ENCODE data around the gene RASSF5. TPM values are rescaled to one million over a fixed set of nuclear protein-coding genes. Genes with fewer than 3 reads are reported as not detected.

The RASSF5 gene
- total and polyA plus RNA-seq, 2 of the 13 experiments (the other 11 are each of a cell fraction or from before 2014, with no cell fraction given) = 0.18 to 0.40 TPM

DNA sequence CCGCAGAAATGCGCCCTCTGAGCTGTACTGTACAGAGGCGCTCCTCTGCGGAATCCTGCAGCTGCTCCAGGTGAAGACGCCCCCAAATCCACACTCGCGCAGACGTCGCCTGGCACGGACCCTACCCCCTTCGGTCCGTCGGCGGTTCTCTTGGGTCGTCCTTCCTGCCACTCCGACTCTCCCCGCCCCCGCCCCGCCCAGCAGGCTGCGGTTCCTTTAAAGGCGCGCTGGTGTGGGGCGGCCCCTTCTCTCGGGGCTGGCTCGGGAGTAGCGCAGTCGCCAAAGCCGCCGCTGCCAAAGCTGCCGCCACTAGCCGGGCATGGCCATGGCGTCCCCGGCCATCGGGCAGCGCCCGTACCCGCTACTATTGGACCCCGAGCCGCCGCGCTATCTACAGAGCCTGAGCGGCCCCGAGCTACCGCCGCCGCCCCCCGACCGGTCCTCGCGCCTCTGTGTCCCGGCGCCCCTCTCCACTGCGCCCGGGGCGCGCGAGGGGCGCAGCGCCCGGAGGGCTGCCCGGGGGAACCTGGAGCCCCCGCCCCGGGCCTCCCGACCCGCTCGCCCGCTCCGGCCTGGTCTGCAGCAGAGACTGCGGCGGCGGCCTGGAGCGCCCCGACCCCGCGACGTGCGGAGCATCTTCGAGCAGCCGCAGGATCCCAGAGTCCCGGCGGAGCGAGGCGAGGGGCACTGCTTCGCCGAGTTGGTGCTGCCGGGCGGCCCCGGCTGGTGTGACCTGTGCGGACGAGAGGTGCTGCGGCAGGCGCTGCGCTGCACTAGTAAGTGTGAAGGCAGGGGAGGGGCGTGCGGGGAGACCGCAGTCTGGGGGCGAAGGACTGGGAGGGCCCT lies at the start of gene RASSF5 (continued):
- peak; percentile 39; the same call in 1 of the 2 replicates for TF ChIP-seq HNRNPL (IDR thresholded peaks at IDR 0.05; ENCODE audit: low read depth, low read length)
- TF ChIP-seq, protein P1, sequence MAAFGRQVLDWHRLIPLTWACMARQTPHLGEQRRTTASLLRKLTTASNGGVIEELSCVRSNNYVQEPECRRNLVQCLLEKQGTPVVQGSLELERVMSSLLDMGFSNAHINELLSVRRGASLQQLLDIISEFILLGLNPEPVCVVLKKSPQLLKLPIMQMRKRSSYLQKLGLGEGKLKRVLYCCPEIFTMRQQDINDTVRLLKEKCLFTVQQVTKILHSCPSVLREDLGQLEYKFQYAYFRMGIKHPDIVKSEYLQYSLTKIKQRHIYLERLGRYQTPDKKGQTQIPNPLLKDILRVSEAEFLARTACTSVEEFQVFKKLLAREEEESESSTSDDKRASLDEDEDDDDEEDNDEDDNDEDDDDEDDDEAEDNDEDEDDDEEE (CRISPR knock-in tag; IDR thresholded peaks at IDR 0.05) = 0 out of 2 replicates have a peak, but pooled peaks have one; percentile 31
- no peak for TF ChIP-seq ZNF773 (CRISPR knock-in tag; IDR thresholded peaks at IDR 0.05; ENCODE audit: borderline replicate concordance)
- TF ChIP-seq ZBTB7B (CRISPR knock-in tag; IDR thresholded peaks at IDR 0.05) = no peak
- no peak for TF ChIP-seq RFX1 (IDR thresholded peaks at IDR 0.05)
- TF ChIP-seq, protein P2, sequence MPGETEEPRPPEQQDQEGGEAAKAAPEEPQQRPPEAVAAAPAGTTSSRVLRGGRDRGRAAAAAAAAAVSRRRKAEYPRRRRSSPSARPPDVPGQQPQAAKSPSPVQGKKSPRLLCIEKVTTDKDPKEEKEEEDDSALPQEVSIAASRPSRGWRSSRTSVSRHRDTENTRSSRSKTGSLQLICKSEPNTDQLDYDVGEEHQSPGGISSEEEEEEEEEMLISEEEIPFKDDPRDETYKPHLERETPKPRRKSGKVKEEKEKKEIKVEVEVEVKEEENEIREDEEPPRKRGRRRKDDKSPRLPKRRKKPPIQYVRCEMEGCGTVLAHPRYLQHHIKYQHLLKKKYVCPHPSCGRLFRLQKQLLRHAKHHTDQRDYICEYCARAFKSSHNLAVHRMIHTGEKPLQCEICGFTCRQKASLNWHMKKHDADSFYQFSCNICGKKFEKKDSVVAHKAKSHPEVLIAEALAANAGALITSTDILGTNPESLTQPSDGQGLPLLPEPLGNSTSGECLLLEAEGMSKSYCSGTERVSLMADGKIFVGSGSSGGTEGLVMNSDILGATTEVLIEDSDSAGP (CRISPR knock-in tag; IDR thresholded peaks at IDR 0.05; ENCODE audit: borderline replicate concordance) = peak; percentile 97
- peak; percentile 41; the same call in 1 of the 2 replicates for TF ChIP-seq SP5 (CRISPR knock-in tag; IDR thresholded peaks at IDR 0.05; ENCODE audit: borderline replicate concordance, low read depth)
- TF ChIP-seq, protein P3, sequence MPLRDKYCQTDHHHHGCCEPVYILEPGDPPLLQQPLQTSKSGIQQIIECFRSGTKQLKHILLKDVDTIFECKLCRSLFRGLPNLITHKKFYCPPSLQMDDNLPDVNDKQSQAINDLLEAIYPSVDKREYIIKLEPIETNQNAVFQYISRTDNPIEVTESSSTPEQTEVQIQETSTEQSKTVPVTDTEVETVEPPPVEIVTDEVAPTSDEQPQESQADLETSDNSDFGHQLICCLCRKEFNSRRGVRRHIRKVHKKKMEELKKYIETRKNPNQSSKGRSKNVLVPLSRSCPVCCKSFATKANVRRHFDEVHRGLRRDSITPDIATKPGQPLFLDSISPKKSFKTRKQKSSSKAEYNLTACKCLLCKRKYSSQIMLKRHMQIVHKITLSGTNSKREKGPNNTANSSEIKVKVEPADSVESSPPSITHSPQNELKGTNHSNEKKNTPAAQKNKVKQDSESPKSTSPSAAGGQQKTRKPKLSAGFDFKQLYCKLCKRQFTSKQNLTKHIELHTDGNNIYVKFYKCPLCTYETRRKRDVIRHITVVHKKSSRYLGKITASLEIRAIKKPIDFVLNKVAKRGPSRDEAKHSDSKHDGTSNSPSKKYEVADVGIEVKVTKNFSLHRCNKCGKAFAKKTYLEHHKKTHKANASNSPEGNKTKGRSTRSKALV (CRISPR knock-in tag; IDR thresholded peaks at IDR 0.05) = peak; percentile 94
- TF ChIP-seq ZNF777 (CRISPR knock-in tag; IDR thresholded peaks at IDR 0.05) = peak; percentile 12; the same call in 1 of the 2 replicates
- no peak for TF ChIP-seq ZNF251 (CRISPR knock-in tag; IDR thresholded peaks at IDR 0.05)
- TF ChIP-seq FOXK1 (CRISPR knock-in tag; IDR thresholded peaks at IDR 0.05; ENCODE audit: borderline replicate concordance, low read depth) = no peak
- TF ChIP-seq, protein P4, sequence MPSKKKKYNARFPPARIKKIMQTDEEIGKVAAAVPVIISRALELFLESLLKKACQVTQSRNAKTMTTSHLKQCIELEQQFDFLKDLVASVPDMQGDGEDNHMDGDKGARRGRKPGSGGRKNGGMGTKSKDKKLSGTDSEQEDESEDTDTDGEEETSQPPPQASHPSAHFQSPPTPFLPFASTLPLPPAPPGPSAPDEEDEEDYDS (CRISPR knock-in tag; IDR thresholded peaks at IDR 0.05) = peak; percentile 73
- no peak for TF ChIP-seq GATAD1 (CRISPR knock-in tag; IDR thresholded peaks at IDR 0.05)
- TF ChIP-seq ZNF101 (CRISPR knock-in tag; IDR thresholded peaks at IDR 0.05; ENCODE audit: borderline replicate concordance, low read depth) = no peak
- TF ChIP-seq HOXD1 (CRISPR knock-in tag; IDR thresholded peaks at IDR 0.05) = no peak
- no peak for TF ChIP-seq ZNF674 (CRISPR knock-in tag; IDR thresholded peaks at IDR 0.05; ENCODE audit: low read depth)
- peak; percentile 75 for TF ChIP-seq RBFOX2 (IDR thresholded peaks at IDR 0.05; ENCODE audit: low read depth, low read length)
- TF ChIP-seq GABPB1 (CRISPR knock-in tag; IDR thresholded peaks at IDR 0.05) = peak; percentile 18; the same call in 1 of the 2 replicates
- TF ChIP-seq, protein P5, sequence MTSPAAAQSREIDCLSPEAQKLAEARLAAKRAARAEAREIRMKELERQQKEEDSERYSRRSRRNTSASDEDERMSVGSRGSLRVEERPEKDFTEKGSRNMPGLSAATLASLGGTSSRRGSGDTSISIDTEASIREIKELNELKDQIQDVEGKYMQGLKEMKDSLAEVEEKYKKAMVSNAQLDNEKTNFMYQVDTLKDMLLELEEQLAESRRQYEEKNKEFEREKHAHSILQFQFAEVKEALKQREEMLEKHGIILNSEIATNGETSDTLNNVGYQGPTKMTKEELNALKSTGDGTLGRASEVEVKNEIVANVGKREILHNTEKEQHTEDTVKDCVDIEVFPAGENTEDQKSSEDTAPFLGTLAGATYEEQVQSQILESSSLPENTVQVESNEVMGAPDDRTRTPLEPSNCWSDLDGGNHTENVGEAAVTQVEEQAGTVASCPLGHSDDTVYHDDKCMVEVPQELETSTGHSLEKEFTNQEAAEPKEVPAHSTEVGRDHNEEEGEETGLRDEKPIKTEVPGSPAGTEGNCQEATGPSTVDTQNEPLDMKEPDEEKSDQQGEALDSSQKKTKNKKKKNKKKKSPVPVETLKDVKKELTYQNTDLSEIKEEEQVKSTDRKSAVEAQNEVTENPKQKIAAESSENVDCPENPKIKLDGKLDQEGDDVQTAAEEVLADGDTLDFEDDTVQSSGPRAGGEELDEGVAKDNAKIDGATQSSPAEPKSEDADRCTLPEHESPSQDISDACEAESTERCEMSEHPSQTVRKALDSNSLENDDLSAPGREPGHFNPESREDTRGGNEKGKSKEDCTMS (CRISPR knock-in tag; conservative IDR thresholded peaks at IDR 0.05) = no peak
- 0 out of 2 replicates have a peak, but pooled peaks have one; percentile 38 for TF ChIP-seq ZNF790 (CRISPR knock-in tag; IDR thresholded peaks at IDR 0.05; ENCODE audit: borderline replicate concordance)
- TF ChIP-seq ZFP62 (CRISPR knock-in tag; IDR thresholded peaks at IDR 0.05) = no peak
- peak; percentile 69; the same call in 1 of the 2 replicates for TF ChIP-seq HDAC6 (IDR thresholded peaks at IDR 0.05; ENCODE audit: low read depth, low read length)
- no peak for TF ChIP-seq ZNF772 (CRISPR knock-in tag; IDR thresholded peaks at IDR 0.05)
